CD4-positive, alpha-beta memory T cell (primary cell): ENCODE measurements around the gene TMEM198. TPM values are rescaled to one million over a fixed set of nuclear protein-coding genes. Genes with fewer than 3 reads are reported as not detected.

Experiments used
- CTCF ChIA-PET: fragments of 350-600 bp; sonication (Branson Sonifier 250); formaldehyde crosslinking; loops from one replicate; lab custom pipeline; 2021; ENCODE audit warnings: inconsistent platforms; ENCODE audit not compliant: partially characterized antibody; lab: Charles Lee
- POLR2A ChIA-PET: fragments of 350-600 bp; sonication (Branson Sonifier 250); formaldehyde crosslinking; loops from one replicate; lab custom pipeline; 2021; ENCODE audit not compliant: partially characterized antibody; lab: Charles Lee
- DNase-seq, 5 donors: peaks; one replicate each; pipeline versions ENCODE4 v3.0.0 to v3.0.0-alpha.2; 2020 to 2022; ENCODE audit warnings: mixed read lengths in 1 of 5
- H3K27ac ChIP-seq: one replicate; pipeline ENCODE4 v1.7.0; 2013; ENCODE audit warnings: low read depth, low read length
- H3K27me3 ChIP-seq: 2 replicates; pipeline ENCODE4 v1.7.0; 2013; ENCODE audit warnings: mild to moderate bottlenecking, low read length, moderate library complexity; ENCODE audit not compliant: insufficient read depth
- H3K36me3 ChIP-seq: 2 replicates; pipeline ENCODE4 v1.7.0; 2013; ENCODE audit warnings: mild to moderate bottlenecking, low read length, moderate library complexity; ENCODE audit not compliant: insufficient read depth
- H3K4me1 ChIP-seq: 2 replicates; pipeline ENCODE4 v1.7.0; 2013; ENCODE audit warnings: mild to moderate bottlenecking, low read length, moderate library complexity; ENCODE audit not compliant: insufficient read depth
- H3K4me3 ChIP-seq, 2 donors: one replicate each; pipeline ENCODE4 v1.7.0; 2013; ENCODE audit warnings: low read length in 2 of 2, mild to moderate bottlenecking in 1 of 2
- H3K9me3 ChIP-seq, 2 donors: one replicate each; pipeline ENCODE4 v1.7.0; 2013; ENCODE audit warnings: low read length in 2 of 2, control low read depth in 1 of 2; ENCODE audit not compliant: control insufficient read depth in 1 of 2
- H3K27ac Mint-ChIP-seq, 7 donors: one replicate each; pipeline ENCODE4 v1.8.0; 2020 to 2021; ENCODE audit warnings: mixed read lengths in 7 of 7, mild to moderate bottlenecking in 6 of 7, inconsistent platforms in 3 of 7, moderate library complexity in 3 of 7
- H3K27me3 Mint-ChIP-seq, 2 donors: one replicate each; pipeline ENCODE4 v1.8.0; 2020 to 2021; ENCODE audit warnings: mixed read lengths in 2 of 2
- H3K36me3 Mint-ChIP-seq, 2 donors: one replicate each; pipeline ENCODE4 v1.8.0; 2020 to 2021; ENCODE audit warnings: mixed read lengths in 2 of 2, inconsistent platforms in 1 of 2, mild to moderate bottlenecking in 1 of 2
- H3K4me1 Mint-ChIP-seq, 4 donors: one replicate each; pipeline ENCODE4 v1.8.0; 2020 to 2021; ENCODE audit warnings: mixed read lengths in 4 of 4, mild to moderate bottlenecking in 1 of 4
- H3K4me3 Mint-ChIP-seq, 8 donors: one replicate each; pipeline ENCODE4 v1.8.0; 2020 to 2021; ENCODE audit warnings: mixed read lengths in 8 of 8, mild to moderate bottlenecking in 7 of 8, moderate library complexity in 6 of 8, inconsistent platforms in 3 of 8
- H3K9me3 Mint-ChIP-seq, 8 donors: one replicate each; pipeline ENCODE4 v1.8.0; 2020 to 2021; ENCODE audit warnings: mixed read lengths in 8 of 8, mild to moderate bottlenecking in 5 of 8, inconsistent platforms in 3 of 8, moderate library complexity in 1 of 8
- intact Hi-C: fragments of 100-400 bp; cut with micrococcal nuclease; formaldehyde crosslinking; loops from one replicate; pipeline ENCODE4 v1.15.1; 2023
- polyA plus RNA-seq, 2 donors: library from polyadenylated mRNA; unstranded; fragments of 300-500 nt; fragmentation: Illumina TruSeq; gene quantifications; one replicate each; pipeline ENCODE4 v1.2.3, GENCODE V29; 2021
- total RNA-seq, 2 experiments: library from RNA; stranded (reverse); gene quantifications; one replicate each; pipeline ENCODE4 v1.2.3, GENCODE V29; 2021

The TMEM198 gene
- total and polyA plus RNA-seq, 4 experiments from 2014 or later = 0.67 to 0.76 TPM; not detected in 2

GRCh38 chr2:219561179-219562048, 17.6 kb downstream of the TMEM198 start:
- no peaks in the 10 kb centered on the region for H3K36me3 ChIP-seq
- no peaks in the 10 kb centered on the region for H3K27me3 ChIP-seq
- ChIA-PET POLR2A (interaction anchor here (1.4 kb wide), 1 partner anchor 20 kb away, joined by 3 read pairs; no protein-coding TSS in a partner anchor), CTCF (interaction anchor here (0.7 to 4.8 kb wide), 10 partner anchors 9 to 159 kb away, joined by 3 to 73 read pairs (median 6); partner anchors contain the start of genes CHPF, INHA, OBSL1 and STK11IP)
- no peaks in the 10 kb centered on the region for H3K36me3 Mint-ChIP-seq
- DNase-seq = peak in 1 of 5 donors; percentile 4
- peaks cover 10 to 25% of the 10 kb centered on the region in 2 donors for H3K27me3 Mint-ChIP-seq
- H3K9me3 Mint-ChIP-seq = no peaks in the 10 kb centered on the region
- no peak overlapping the region for H3K27ac Mint-ChIP-seq
- no peaks in the 10 kb centered on the region for H3K4me1 ChIP-seq
- H3K9me3 ChIP-seq = no peaks in the 10 kb centered on the region
- intact Hi-C loops = no loop called here
- H3K4me3 ChIP-seq = no peak overlapping the region
- peaks cover 0 to 2% (median 0%) of the 10 kb centered on the region in 4 donors for H3K4me1 Mint-ChIP-seq
- H3K27ac ChIP-seq = no peak overlapping the region
- H3K4me3 Mint-ChIP-seq = no peak overlapping the region

- Mint-ChIP-seq H3K9me3 (no peaks in the 10 kb centered on the region), H3K27me3 (peaks cover 10 to 30% of the 10 kb centered on the region in 2 donors), H3K4me1 (peaks cover 0 to 2% (median 0%) of the 10 kb centered on the region in 4 donors), H3K36me3 (no peaks in the 10 kb centered on the region), H3K27ac (no peak overlapping the region), H3K4me3 (no peak overlapping the region)
- POLR2A ChIA-PET = no interaction called here
- Histone ChIP-seq H3K4me1 (no peaks in the 10 kb centered on the region), H3K4me3 (no peak overlapping the region), H3K27ac (no peak overlapping the region), H3K9me3 (no peaks in the 10 kb centered on the region), H3K36me3 (no peaks in the 10 kb centered on the region), H3K27me3 (no peaks in the 10 kb centered on the region)
- peak in 1 of 5 donors; percentile 29 for DNase-seq
- CTCF ChIA-PET = interaction anchor here (0.7 to 4.8 kb wide), 7 partner anchors 9 to 86 kb away, joined by 3 to 73 read pairs (median 4); partner anchors contain the start of genes CHPF, OBSL1 and TMEM198
- intact Hi-C loops = no loop called here
These were observed 18.5 kb downstream of the TMEM198 start for GRCh38 chr2:219562049-219563020.

GRCh38 chr2:219563271-219563928, 19.6 kb downstream of the TMEM198 start:
- Histone ChIP-seq H3K27me3 (no peaks in the 10 kb centered on the region), H3K4me1 (no peaks in the 10 kb centered on the region), H3K27ac (no peak overlapping the region), H3K4me3 (no peak overlapping the region), H3K9me3 (no peaks in the 10 kb centered on the region), H3K36me3 (no peaks in the 10 kb centered on the region)
- peak overlapping the region in 1 of 7 donors; percentile 49 for H3K27ac Mint-ChIP-seq
- no peaks in the 10 kb centered on the region for H3K9me3 Mint-ChIP-seq
- POLR2A ChIA-PET = no interaction called here
- peaks cover 0 to 2% (median 0%) of the 10 kb centered on the region in 4 donors for H3K4me1 Mint-ChIP-seq
- H3K36me3 Mint-ChIP-seq = no peaks in the 10 kb centered on the region
- intact Hi-C loops = no loop called here
- CTCF ChIA-PET = interaction anchor here (1.3 to 4.8 kb wide), 4 partner anchors 8 to 87 kb away, joined by 3 to 73 read pairs (median 4); partner anchors contain the start of genes CHPF, OBSL1 and TMEM198
- peak in 1 of 5 donors; percentile 1 for DNase-seq
- H3K4me3 Mint-ChIP-seq = no peak overlapping the region
- peaks cover 15 to 35% of the 10 kb centered on the region in 2 donors for H3K27me3 Mint-ChIP-seq

- Histone ChIP-seq H3K27ac (no peak overlapping the region), H3K4me1 (peaks cover under 1% of the 10 kb centered on the region), H3K9me3 (no peaks in the 10 kb centered on the region), H3K4me3 (no peak overlapping the region), H3K27me3 (no peaks in the 10 kb centered on the region), H3K36me3 (no peaks in the 10 kb centered on the region)
- Mint-ChIP-seq H3K4me1 (peaks cover 0 to 2% (median 0%) of the 10 kb centered on the region in 4 donors), H3K27me3 (peaks cover 22 to 37% of the 10 kb centered on the region in 2 donors), H3K9me3 (no peaks in the 10 kb centered on the region), H3K36me3 (no peaks in the 10 kb centered on the region), H3K4me3 (no peak overlapping the region), H3K27ac (no peak overlapping the region)
- ChIA-PET CTCF (interaction anchor here (0.7 kb wide), 1 partner anchor 17 kb away, joined by 3 read pairs; no protein-coding TSS in a partner anchor), POLR2A (no interaction called here)
- intact Hi-C loops = no loop called here
- DNase-seq = peak in 1 of 5 donors; percentile 36
These were observed 21.6 kb downstream of the TMEM198 start for GRCh38 chr2:219565130-219566080.

GRCh38 chr2:219566640-219567039, 22.8 kb downstream of the TMEM198 start:
- DNase-seq = no peak
- H3K27ac Mint-ChIP-seq = no peak overlapping the region
- intact Hi-C loops = no loop called here
- peaks cover 0 to 2% (median 0%) of the 10 kb centered on the region in 4 donors for H3K4me1 Mint-ChIP-seq
- no peaks in the 10 kb centered on the region for H3K9me3 Mint-ChIP-seq
- POLR2A ChIA-PET = no interaction called here
- peaks cover 3% of the 10 kb centered on the region for H3K27me3 ChIP-seq
- peaks cover 3% of the 10 kb centered on the region for H3K4me1 ChIP-seq
- H3K9me3 ChIP-seq = no peaks in the 10 kb centered on the region
- no peaks in the 10 kb centered on the region for H3K36me3 ChIP-seq
- H3K4me3 Mint-ChIP-seq = no peak overlapping the region
- H3K4me3 ChIP-seq = no peak overlapping the region
- CTCF ChIA-PET = interaction anchor here (0.9 kb wide), 1 partner anchor 10 kb away, joined by 3 read pairs; no protein-coding TSS in a partner anchor
- H3K27me3 Mint-ChIP-seq = peaks cover 22 to 35% of the 10 kb centered on the region in 2 donors
- H3K36me3 Mint-ChIP-seq = no peaks in the 10 kb centered on the region
- H3K27ac ChIP-seq = no peak overlapping the region

- no peak overlapping the region for H3K4me3 ChIP-seq
- peak in 1 of 5 donors; percentile 9 for DNase-seq
- H3K36me3 ChIP-seq = no peaks in the 10 kb centered on the region
- H3K27me3 ChIP-seq = peaks cover 8% of the 10 kb centered on the region
- Mint-ChIP-seq H3K36me3 (no peaks in the 10 kb centered on the region), H3K27ac (no peak overlapping the region), H3K27me3 (peaks cover 26 to 40% of the 10 kb centered on the region in 2 donors), H3K4me1 (peaks cover 0 to 3% (median under 1%) of the 10 kb centered on the region in 4 donors), H3K4me3 (no peak overlapping the region), H3K9me3 (no peaks in the 10 kb centered on the region)
- CTCF ChIA-PET = no interaction called here
- intact Hi-C loops = no loop called here
- POLR2A ChIA-PET = no interaction called here
- no peaks in the 10 kb centered on the region for H3K9me3 ChIP-seq
- no peak overlapping the region for H3K27ac ChIP-seq
- peaks cover 3% of the 10 kb centered on the region for H3K4me1 ChIP-seq
These were observed 23.3 kb downstream of the TMEM198 start for GRCh38 chr2:219567131-219567530.
